Brain microvascular endothelial cell (primary cell): ENCODE data around the gene GJA3.

Experiments
- DNase-seq: peaks from one replicate; pipeline ENCODE4 v3.0.0-alpha.2; 2020
- H3K27ac ChIP-seq: fragments of 250-450 bp; sonication (Bioruptor Pico); 2 replicates; pipeline ENCODE4 v1.5.1; 2020; ENCODE audit warnings: mild to moderate bottlenecking, moderate library complexity
- H3K27me3 ChIP-seq: fragments of 250-450 bp; sonication (Bioruptor Pico); replicated peaks from 2 replicates; pipeline ENCODE4 v1.5.1; 2020; ENCODE audit warnings: mild to moderate bottlenecking
- H3K36me3 ChIP-seq: fragments of 250-450 bp; sonication (Bioruptor Pico); replicated peaks from 2 replicates; pipeline ENCODE4 v1.5.1; 2020; ENCODE audit warnings: mild to moderate bottlenecking
- H3K4me3 ChIP-seq: 2 replicates; pipeline ENCODE4 v1.5.1; 2011; ENCODE audit warnings: low read depth, mild to moderate bottlenecking, control low read depth, low read length, moderate library complexity
- CTCF ChIP-seq: IDR thresholded peaks from 2 replicates; pipeline ENCODE4 v1.5.1; 2011; ENCODE audit warnings: low read depth, mild to moderate bottlenecking, moderate library complexity, low read length, control low read depth, inconsistent platforms; ENCODE audit errors: missing control alignments
- in situ Hi-C: cut with HindIII; loops from 2 replicates; pipeline ENCODE4 v1.10.0; 2017; ENCODE audit warnings: low sequenced_read_pairs, low pct_ligation_motif_present

The GJA3 gene

GRCh38 chr13:20144141-20144850 lies 16.6 kb downstream of the GJA3 start:
- H3K4me3 ChIP-seq = no peak overlapping the region
- H3K36me3 ChIP-seq = no peaks in the 10 kb centered on the region
- TF ChIP-seq CTCF = no peak
- in situ Hi-C loops = no loop called here
- H3K27me3 ChIP-seq = peaks cover 35% of the 10 kb centered on the region
- no peak for DNase-seq
- H3K27ac ChIP-seq = no peak overlapping the region

- H3K36me3 ChIP-seq = no peaks in the 10 kb centered on the region
- no peak for DNase-seq
- no peak overlapping the region for H3K27ac ChIP-seq
- in situ Hi-C loops = no loop called here
- H3K27me3 ChIP-seq = peaks cover 39% of the 10 kb centered on the region
- H3K4me3 ChIP-seq = no peak overlapping the region
- no peak for TF ChIP-seq CTCF
These were observed 17.8 kb downstream of the GJA3 start for GRCh38 chr13:20142927-20143480.

- no peak for DNase-seq
- in situ Hi-C loops = no loop called here
- peaks cover 40% of the 10 kb centered on the region for H3K27me3 ChIP-seq
- H3K4me3 ChIP-seq = no peak overlapping the region
- H3K36me3 ChIP-seq = no peaks in the 10 kb centered on the region
- TF ChIP-seq CTCF = no peak
- no peak overlapping the region for H3K27ac ChIP-seq
These were observed 18.6 kb downstream of the GJA3 start for GRCh38 chr13:20142023-20142926.

GRCh38 chr13:20141238-20142022 lies 19.4 kb downstream of the GJA3 start:
- Histone ChIP-seq H3K36me3 (no peaks in the 10 kb centered on the region), H3K27ac (no peak overlapping the region), H3K27me3 (peaks cover 38% of the 10 kb centered on the region), H3K4me3 (no peak overlapping the region)
- DNase-seq = no peak
- in situ Hi-C loops = no loop called here
- no peak for TF ChIP-seq CTCF

GRCh38 chr13:20140487-20140886 lies 20.4 kb downstream of the GJA3 start:
- in situ Hi-C loops = no loop called here

More at GRCh38 chr13:20140487-20140886, 20.4 kb downstream of the GJA3 start:
- TF ChIP-seq CTCF = no peak
- H3K4me3 ChIP-seq = no peak overlapping the region
- H3K27ac ChIP-seq = no peak overlapping the region
- no peaks in the 10 kb centered on the region for H3K36me3 ChIP-seq
- no peak for DNase-seq
- peaks cover 36% of the 10 kb centered on the region for H3K27me3 ChIP-seq
